ENCODE measurements around the gene C3orf80. TPM values are rescaled to one million over a fixed set of nuclear protein-coding genes. Genes with fewer than 3 reads are reported as not detected.
"Not testable (repeated sequence)": the region's sequence is repeated elsewhere in the genome, so short reads cannot be mapped to it uniquely, and the experiment has no call there.

Gene C3orf80
- total RNA-seq, 5 donors from 2014 or later (not counting 1 experiment from before 2014, with no cell fraction given), result 0.13 to 0.35 (median 0.33) TPM; not detected in 2

GRCh38 chr3:160194438-160194837 is 30.8 kb upstream of the C3orf80 start:
- no peaks in the 10 kb centered on the region for H3K9me3 ChIP-seq
- Mint-ChIP-seq H3K27ac (no peak overlapping the region), H3K9me3 (no peaks in the 10 kb centered on the region), H3K4me1 (no peaks in the 10 kb centered on the region), H3K36me3 (no peaks in the 10 kb centered on the region), H3K27me3 (peaks cover 0 to 2% of the 10 kb centered on the region in 2 donors), H3K4me3 (no peak overlapping the region)
- WGBS (ENCODE audit: insufficient coverage), result no CpG with 5 or more reads among the region's 1 CpG
- ChIA-PET POLR2A (no interaction called here), CTCF (no interaction called here)
- no peak overlapping the region for H3K4me3 ChIP-seq (ENCODE audit: control insufficient read depth in 1 of 2, extremely low read depth in 1 of 2, low read length in 1 of 2)
- no peaks in the 10 kb centered on the region for H3K4me1 ChIP-seq (ENCODE audit: control insufficient read depth in 1 of 2, extremely low read depth in 1 of 2, insufficient read depth in 2 of 2, low read length in 2 of 2)
- peaks cover 0 to 5% of the 10 kb centered on the region in 2 experiments for H3K27me3 ChIP-seq (replicated peaks in 1 of 2; ENCODE audit: control insufficient read depth in 2 of 2, extremely low read depth in 1 of 2, insufficient read depth in 2 of 2, low read length in 1 of 2)
- DNase-seq (no peak), ATAC-seq (replicated peaks in 1 of 4) (no peak)
- H3K27ac ChIP-seq (ENCODE audit: low read length), result no peak overlapping the region
- H3K36me3 ChIP-seq (ENCODE audit: control insufficient read depth in 2 of 2, extremely low read depth in 1 of 2, insufficient read depth in 1 of 2, low read length in 1 of 2), result no peaks in the 10 kb centered on the region

- H3K4me3 Mint-ChIP-seq, result no peak overlapping the region
- POLR2A ChIA-PET, result no interaction called here
- H3K4me1 Mint-ChIP-seq, result no peaks in the 10 kb centered on the region
- Histone ChIP-seq H3K27me3 (replicated peaks in 1 of 2; ENCODE audit: control insufficient read depth in 2 of 2, extremely low read depth in 1 of 2, insufficient read depth in 2 of 2, low read length in 1 of 2) (peaks cover 0 to 5% of the 10 kb centered on the region in 2 experiments), H3K4me1 (ENCODE audit: control insufficient read depth in 1 of 2, extremely low read depth in 1 of 2, insufficient read depth in 2 of 2, low read length in 2 of 2) (no peaks in the 10 kb centered on the region), H3K4me3 (ENCODE audit: control insufficient read depth in 1 of 2, extremely low read depth in 1 of 2, low read length in 1 of 2) (no peak overlapping the region), H3K27ac (ENCODE audit: low read length) (no peak overlapping the region), H3K9me3 (no peaks in the 10 kb centered on the region), H3K36me3 (ENCODE audit: control insufficient read depth in 2 of 2, extremely low read depth in 1 of 2, insufficient read depth in 1 of 2, low read length in 1 of 2) (no peaks in the 10 kb centered on the region)
- CTCF ChIA-PET, result no interaction called here
- H3K36me3 Mint-ChIP-seq, result no peaks in the 10 kb centered on the region
- DNase-seq (no peak), ATAC-seq (replicated peaks in 1 of 4) (no peak)
- no peak overlapping the region for H3K27ac Mint-ChIP-seq
- no peaks in the 10 kb centered on the region for H3K9me3 Mint-ChIP-seq
- peaks cover 0 to 2% of the 10 kb centered on the region in 2 donors for H3K27me3 Mint-ChIP-seq
Observed at GRCh38 chr3:160195106-160195505, 30.1 kb upstream of the C3orf80 start.

GRCh38 chr3:160196511-160197104 is 28.6 kb upstream of the C3orf80 start:
- no peaks in the 10 kb centered on the region for H3K9me3 Mint-ChIP-seq
- WGBS (ENCODE audit: insufficient coverage), result 89% methylated on average over 8 of the region's 9 CpGs
- H3K4me1 Mint-ChIP-seq, result no peaks in the 10 kb centered on the region
- ATAC-seq (replicated peaks in 1 of 4), result no peak
- ChIA-PET POLR2A (no interaction called here), CTCF (no interaction called here)
- H3K36me3 Mint-ChIP-seq, result no peaks in the 10 kb centered on the region
- Histone ChIP-seq H3K9me3 (no peaks in the 10 kb centered on the region), H3K27me3 (replicated peaks in 1 of 2; ENCODE audit: control insufficient read depth in 2 of 2, extremely low read depth in 1 of 2, insufficient read depth in 2 of 2, low read length in 1 of 2) (peaks cover 0 to 5% of the 10 kb centered on the region in 2 experiments), H3K4me1 (ENCODE audit: control insufficient read depth in 1 of 2, extremely low read depth in 1 of 2, insufficient read depth in 2 of 2, low read length in 2 of 2) (no peaks in the 10 kb centered on the region), H3K36me3 (ENCODE audit: control insufficient read depth in 2 of 2, extremely low read depth in 1 of 2, insufficient read depth in 1 of 2, low read length in 1 of 2) (no peaks in the 10 kb centered on the region), H3K4me3 (ENCODE audit: control insufficient read depth in 1 of 2, extremely low read depth in 1 of 2, low read length in 1 of 2) (no peak overlapping the region), H3K27ac (ENCODE audit: low read length) (no peak overlapping the region)
- H3K27ac Mint-ChIP-seq, result no peak overlapping the region
- peaks cover 0 to 2% of the 10 kb centered on the region in 2 donors for H3K27me3 Mint-ChIP-seq
- no peak for DNase-seq
- H3K4me3 Mint-ChIP-seq, result no peak overlapping the region

GRCh38 chr3:160199108-160199507 is 26.1 kb upstream of the C3orf80 start:
- Mint-ChIP-seq H3K9me3 (no peaks in the 10 kb centered on the region), H3K27ac (no peak overlapping the region), H3K36me3 (no peaks in the 10 kb centered on the region), H3K4me3 (no peak overlapping the region), H3K4me1 (no peaks in the 10 kb centered on the region), H3K27me3 (peaks cover 0 to 2% of the 10 kb centered on the region in 2 donors)
- ATAC-seq (replicated peaks in 1 of 4) (no peak), DNase-seq (no peak)
- no CpG with 5 or more reads among the region's 3 CpGs for WGBS (ENCODE audit: insufficient coverage)
- Histone ChIP-seq H3K27me3 (replicated peaks in 1 of 2; ENCODE audit: control insufficient read depth in 2 of 2, extremely low read depth in 1 of 2, insufficient read depth in 2 of 2, low read length in 1 of 2) (peaks cover 0 to 5% of the 10 kb centered on the region in 2 experiments), H3K36me3 (ENCODE audit: control insufficient read depth in 2 of 2, extremely low read depth in 1 of 2, insufficient read depth in 1 of 2, low read length in 1 of 2) (no peaks in the 10 kb centered on the region), H3K4me3 (ENCODE audit: control insufficient read depth in 1 of 2, extremely low read depth in 1 of 2, low read length in 1 of 2) (no peak overlapping the region), H3K4me1 (ENCODE audit: control insufficient read depth in 1 of 2, extremely low read depth in 1 of 2, insufficient read depth in 2 of 2, low read length in 2 of 2) (no peaks in the 10 kb centered on the region), H3K27ac (ENCODE audit: low read length) (no peak overlapping the region), H3K9me3 (no peaks in the 10 kb centered on the region)
- ChIA-PET POLR2A (no interaction called here), CTCF (no interaction called here)

- Mint-ChIP-seq H3K9me3 (no peaks in the 10 kb centered on the region), H3K27ac (no peak overlapping the region), H3K36me3 (no peaks in the 10 kb centered on the region), H3K4me3 (no peak overlapping the region), H3K27me3 (peaks cover 0 to 2% of the 10 kb centered on the region in 2 donors), H3K4me1 (no peaks in the 10 kb centered on the region)
- Histone ChIP-seq H3K4me3 (ENCODE audit: control insufficient read depth in 1 of 2, extremely low read depth in 1 of 2, low read length in 1 of 2) (no peak overlapping the region), H3K9me3 (no peaks in the 10 kb centered on the region), H3K36me3 (ENCODE audit: control insufficient read depth in 2 of 2, extremely low read depth in 1 of 2, insufficient read depth in 1 of 2, low read length in 1 of 2) (no peaks in the 10 kb centered on the region), H3K4me1 (ENCODE audit: control insufficient read depth in 1 of 2, extremely low read depth in 1 of 2, insufficient read depth in 2 of 2, low read length in 2 of 2) (no peaks in the 10 kb centered on the region), H3K27me3 (replicated peaks in 1 of 2; ENCODE audit: control insufficient read depth in 2 of 2, extremely low read depth in 1 of 2, insufficient read depth in 2 of 2, low read length in 1 of 2) (peaks cover 0 to 5% of the 10 kb centered on the region in 2 experiments), H3K27ac (ENCODE audit: low read length) (no peak overlapping the region)
- DNase-seq, result no peak
- WGBS (ENCODE audit: insufficient coverage), result no CpG with 5 or more reads among the region's 1 CpG
- CTCF ChIA-PET, result no interaction called here
- ATAC-seq (replicated peaks in 1 of 4), result no peak
- POLR2A ChIA-PET, result no interaction called here
Observed at GRCh38 chr3:160200353-160200752, 24.9 kb upstream of the C3orf80 start.

- ATAC-seq (replicated peaks in 1 of 4); H3K27ac ChIP-seq (ENCODE audit: low read length); H3K36me3 Mint-ChIP-seq; DNase-seq; POLR2A ChIA-PET; H3K4me1 Mint-ChIP-seq; H3K9me3 ChIP-seq; H3K27me3 Mint-ChIP-seq; H3K36me3 ChIP-seq (ENCODE audit: control insufficient read depth in 2 of 2, extremely low read depth in 1 of 2, insufficient read depth in 1 of 2, low read length in 1 of 2); H3K27me3 ChIP-seq (replicated peaks in 1 of 2; ENCODE audit: control insufficient read depth in 2 of 2, extremely low read depth in 1 of 2, insufficient read depth in 2 of 2, low read length in 1 of 2); H3K27ac Mint-ChIP-seq; H3K4me1 ChIP-seq (ENCODE audit: control insufficient read depth in 1 of 2, extremely low read depth in 1 of 2, insufficient read depth in 2 of 2, low read length in 2 of 2); H3K4me3 Mint-ChIP-seq; H3K4me3 ChIP-seq (ENCODE audit: control insufficient read depth in 1 of 2, extremely low read depth in 1 of 2, low read length in 1 of 2); H3K9me3 Mint-ChIP-seq: not testable (repeated sequence)
- CTCF ChIA-PET, result interaction anchor here in 1 of 2 donors (0.6 kb wide), 1 partner anchor 205 kb away, joined by 3 read pairs; no protein-coding TSS in a partner anchor
- WGBS (ENCODE audit: insufficient coverage), result 95% methylated on average over 3 of the region's 5 CpGs
Observed at GRCh38 chr3:160204396-160205011, 20.7 kb upstream of the C3orf80 start.

All from T-cell (primary cell).